Hepatocyte (in vitro differentiated cells): ENCODE measurements around the gene SLC27A3. TPM values are rescaled to one million over a fixed set of nuclear protein-coding genes. Genes with fewer than 3 reads are reported as not detected.
A peak's percentile ranks its signal among the peaks of the same experiment; 100 is the strongest.
"Not testable (repeated sequence)": the region's sequence is repeated elsewhere in the genome, so short reads cannot be mapped to it uniquely, and the experiment has no call there.

Experiments
- DNase-seq: peaks from one replicate; pipeline ENCODE4 v3.0.0-alpha.2; 2016; ENCODE audit warnings: low spot score
- H2AFZ ChIP-seq: fragments of 200-600 bp; sonication (generic); 2 replicates; pipeline ENCODE4 v1.6.0; 2016; ENCODE audit warnings: antibody characterized with exemption, mild to moderate bottlenecking
- H3K27ac ChIP-seq: fragments of 200-600 bp; sonication (generic); 2 replicates; pipeline ENCODE4 v1.5.1; 2016; ENCODE audit warnings: mild to moderate bottlenecking
- H3K27me3 ChIP-seq: fragments of 200-600 bp; sonication (generic); 2 replicates; pipeline ENCODE4 v1.6.1; 2016
- H3K36me3 ChIP-seq: fragments of 200-600 bp; sonication (generic); replicated peaks from 2 replicates; pipeline ENCODE4 v1.5.1; 2016; ENCODE audit warnings: low read depth; ENCODE audit not compliant: insufficient read depth
- H3K4me1 ChIP-seq: fragments of 200-600 bp; sonication (generic); 2 replicates; pipeline ENCODE4 v1.5.1; 2016; ENCODE audit warnings: mild to moderate bottlenecking, moderate library complexity; ENCODE audit not compliant: insufficient read depth
- H3K4me2 ChIP-seq: fragments of 200-600 bp; sonication (generic); 2 replicates; pipeline ENCODE4 v1.6.0; 2016
- H3K4me3 ChIP-seq: fragments of 200-600 bp; sonication (generic); 2 replicates; pipeline ENCODE4 v1.5.1; 2016; ENCODE audit warnings: mild to moderate bottlenecking
- H3K79me2 ChIP-seq: fragments of 200-600 bp; sonication (generic); 2 replicates; pipeline ENCODE4 v1.6.0; 2017; ENCODE audit warnings: mild to moderate bottlenecking
- H3K9me2 ChIP-seq: fragments of 200-600 bp; sonication (generic); replicated peaks from 2 replicates; pipeline ENCODE4 v1.6.0; 2017; ENCODE audit warnings: mild to moderate bottlenecking; ENCODE audit not compliant: insufficient read depth
- H3K9me3 ChIP-seq: fragments of 200-600 bp; sonication (generic); 2 replicates; pipeline ENCODE4 v1.5.1; 2016; ENCODE audit warnings: low read depth, mild to moderate bottlenecking
- H4K20me1 ChIP-seq: fragments of 200-600 bp; sonication (generic); 2 replicates; pipeline ENCODE4 v1.6.0; 2016; ENCODE audit warnings: mild to moderate bottlenecking; ENCODE audit not compliant: insufficient read depth, poor library complexity, severe bottlenecking
- EZH2 ChIP-seq: fragments of 200-600 bp; sonication (generic); IDR thresholded peaks from 2 replicates; pipeline ENCODE4 v1.6.1; 2016; ENCODE audit warnings: antibody characterized with exemption, mild to moderate bottlenecking, borderline replicate concordance
- EZH2phosphoT487 ChIP-seq: fragments of 200-600 bp; sonication (generic); IDR thresholded peaks from one replicate; pipeline ENCODE4 v1.6.1; 2018; ENCODE audit warnings: antibody characterized with exemption, mild to moderate bottlenecking, low read depth, moderate library complexity; ENCODE audit not compliant: unreplicated experiment, severe bottlenecking
- WGBS: methylation state at CpG from one replicate; pipeline ENCODE4 v1.1.6; 2016; ENCODE audit warnings: low lambda C conversion rate; ENCODE audit errors: missing lambda C conversion rate; 5-methylcytosine and 5-hydroxymethylcytosine counted together
- polyA plus RNA-seq: library from polyadenylated mRNA; unstranded; fragments of >200 nt; fragmentation: Nextera tagmentation; extraction: Ambion mirVana; gene quantifications from 2 replicates; pipeline ENCODE4 v1.2.1, GENCODE V29; 2016
- total RNA-seq: library from RNA; depleted of rRNA; stranded (reverse); fragments of >200 nt; gene quantifications from 2 replicates; pipeline ENCODE4 v1.2.3, GENCODE V29; 2014
- TF ChIP-seq, protein P1 (sequence below): fragments of 200-600 bp; sonication (generic); IDR thresholded peaks from 2 replicates; pipeline ENCODE4 v1.5.1; 2016; ENCODE audit warnings: antibody characterized with exemption, mild to moderate bottlenecking; ENCODE audit not compliant: poor library complexity

Gene SLC27A3
- total and polyA plus RNA-seq, 2 experiments from 2014 or later, result 21.5 to 37.2 TPM

DNA sequence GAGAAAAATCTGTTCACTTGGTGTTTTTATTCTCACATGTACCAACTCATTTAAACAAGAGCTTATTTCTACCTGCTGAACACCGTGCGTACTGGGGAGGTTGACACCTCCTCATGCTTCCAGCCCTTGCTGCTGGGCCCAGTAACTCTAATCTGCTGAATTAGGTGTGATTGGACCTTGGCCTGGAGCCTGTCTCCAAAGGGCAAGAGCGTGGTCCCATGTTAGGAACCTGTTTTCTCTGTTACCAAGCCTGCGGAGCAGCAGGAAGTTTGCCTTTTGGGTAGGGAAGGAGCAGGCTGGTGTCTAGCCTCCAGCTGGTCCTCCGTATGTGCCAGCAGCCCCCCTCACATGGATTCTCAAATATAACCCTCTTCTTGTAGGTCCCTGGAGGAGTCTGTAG lies 10.9 kb upstream of the SLC27A3 start:
- WGBS, result 78% methylated on average over 5 of the region's 5 CpGs
- no peaks in the 10 kb centered on the region for H3K9me3 ChIP-seq
- peaks cover 31% of the 10 kb centered on the region for H3K4me1 ChIP-seq
- peak overlapping the region; percentile 74 for H3K27ac ChIP-seq
- H4K20me1 ChIP-seq, result no peaks in the 10 kb centered on the region
- no peaks in the 10 kb centered on the region for H3K79me2 ChIP-seq
- no peak for DNase-seq
- TF ChIP-seq, protein P1, sequence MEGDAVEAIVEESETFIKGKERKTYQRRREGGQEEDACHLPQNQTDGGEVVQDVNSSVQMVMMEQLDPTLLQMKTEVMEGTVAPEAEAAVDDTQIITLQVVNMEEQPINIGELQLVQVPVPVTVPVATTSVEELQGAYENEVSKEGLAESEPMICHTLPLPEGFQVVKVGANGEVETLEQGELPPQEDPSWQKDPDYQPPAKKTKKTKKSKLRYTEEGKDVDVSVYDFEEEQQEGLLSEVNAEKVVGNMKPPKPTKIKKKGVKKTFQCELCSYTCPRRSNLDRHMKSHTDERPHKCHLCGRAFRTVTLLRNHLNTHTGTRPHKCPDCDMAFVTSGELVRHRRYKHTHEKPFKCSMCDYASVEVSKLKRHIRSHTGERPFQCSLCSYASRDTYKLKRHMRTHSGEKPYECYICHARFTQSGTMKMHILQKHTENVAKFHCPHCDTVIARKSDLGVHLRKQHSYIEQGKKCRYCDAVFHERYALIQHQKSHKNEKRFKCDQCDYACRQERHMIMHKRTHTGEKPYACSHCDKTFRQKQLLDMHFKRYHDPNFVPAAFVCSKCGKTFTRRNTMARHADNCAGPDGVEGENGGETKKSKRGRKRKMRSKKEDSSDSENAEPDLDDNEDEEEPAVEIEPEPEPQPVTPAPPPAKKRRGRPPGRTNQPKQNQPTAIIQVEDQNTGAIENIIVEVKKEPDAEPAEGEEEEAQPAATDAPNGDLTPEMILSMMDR, result no peak
- TF ChIP-seq EZH2phosphoT487 (no peak), EZH2 (no peak)
- H3K4me3 ChIP-seq, result no peak overlapping the region
- no peaks in the 10 kb centered on the region for H3K27me3 ChIP-seq
- H3K9me2 ChIP-seq, result no peaks in the 10 kb centered on the region
- no peaks in the 10 kb centered on the region for H3K36me3 ChIP-seq
- no peak overlapping the region for H2AFZ ChIP-seq
- no peak overlapping the region for H3K4me2 ChIP-seq

DNA sequence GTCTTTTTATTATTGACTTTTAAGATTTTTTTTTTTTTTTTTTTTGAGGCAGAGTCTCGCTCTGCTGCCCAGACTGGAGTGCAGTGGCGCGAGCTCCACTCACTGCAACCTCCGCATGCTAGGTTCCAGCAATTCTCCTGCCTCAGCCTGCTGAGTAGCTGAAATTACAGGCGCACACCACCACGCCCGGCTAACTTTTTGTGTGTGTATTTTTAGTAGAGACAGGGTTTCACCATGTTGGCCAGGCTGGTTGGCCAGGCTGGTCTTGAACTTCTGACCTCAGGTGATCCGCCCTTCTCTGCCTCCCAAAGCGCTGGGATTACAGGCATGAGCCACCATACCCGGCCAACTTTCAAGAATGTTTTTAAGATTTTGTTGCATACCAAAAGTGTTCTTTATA lies 8.5 kb upstream of the SLC27A3 start:
- not testable (repeated sequence) for H3K27ac ChIP-seq, H2AFZ ChIP-seq, H4K20me1 ChIP-seq, H3K4me2 ChIP-seq, H3K4me3 ChIP-seq, H3K36me3 ChIP-seq, H3K9me2 ChIP-seq, H3K9me3 ChIP-seq, DNase-seq, H3K27me3 ChIP-seq, H3K79me2 ChIP-seq
- peaks cover 40% of the 10 kb centered on the region for H3K4me1 ChIP-seq
- WGBS, result 95% methylated on average over 10 of the region's 10 CpGs

DNA sequence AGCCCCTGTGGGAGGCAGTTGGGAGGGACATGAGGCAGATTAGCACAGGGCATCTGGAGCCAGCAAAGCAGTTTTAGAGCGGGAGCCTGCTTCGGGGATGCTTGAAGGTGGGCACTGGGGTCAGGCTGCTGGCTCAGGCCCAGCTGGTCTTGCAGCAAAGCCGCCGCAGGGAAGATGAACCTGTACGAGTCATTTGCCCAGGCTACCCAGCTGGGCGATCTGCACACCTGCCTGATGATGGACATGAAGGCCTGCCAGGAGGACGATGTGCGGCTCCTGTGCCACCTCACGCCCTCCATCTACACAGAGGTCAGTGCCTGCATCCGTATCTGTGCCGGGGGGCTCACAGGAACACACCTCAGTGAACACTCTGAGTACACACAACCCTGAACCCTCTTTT lies 7.7 kb upstream of the SLC27A3 start:
- TF ChIP-seq, protein P1, result no peak
- Histone ChIP-seq H4K20me1 (no peaks in the 10 kb centered on the region), H3K9me2 (no peaks in the 10 kb centered on the region), H3K27me3 (no peaks in the 10 kb centered on the region), H3K9me3 (no peaks in the 10 kb centered on the region), H3K27ac (peak overlapping the region; percentile 97), H3K4me1 (peaks cover 40% of the 10 kb centered on the region), H3K4me2 (no peak overlapping the region), H3K36me3 (no peaks in the 10 kb centered on the region), H3K4me3 (no peak overlapping the region), H2AFZ (no peak overlapping the region), H3K79me2 (no peaks in the 10 kb centered on the region)
- 97% methylated on average over 11 of the region's 11 CpGs for WGBS
- DNase-seq, result no peak

GRCh38 chr1:153768316-153769181 lies 6.7 kb upstream of the SLC27A3 start:
- H2AFZ ChIP-seq, result no peak overlapping the region
- H3K27ac ChIP-seq, result peak overlapping the region; percentile 97
- no peaks in the 10 kb centered on the region for H3K36me3 ChIP-seq

More at GRCh38 chr1:153768316-153769181, 6.7 kb upstream of the SLC27A3 start:
- Histone ChIP-seq H3K9me2 (no peaks in the 10 kb centered on the region), H3K79me2 (no peaks in the 10 kb centered on the region), H3K4me2 (peak overlapping the region; percentile 61), H3K27me3 (no peaks in the 10 kb centered on the region), H3K4me3 (no peak overlapping the region), H3K4me1 (peaks cover 38% of the 10 kb centered on the region), H4K20me1 (no peaks in the 10 kb centered on the region), H3K9me3 (no peaks in the 10 kb centered on the region)
- peak; percentile 69 for DNase-seq
- TF ChIP-seq, protein P1, result no peak
- no peak for TF ChIP-seq EZH2
- TF ChIP-seq EZH2phosphoT487, result no peak
- 60% methylated on average over 4 of the region's 4 CpGs for WGBS
